Right lobe of liver (tissue), 6 donors: ENCODE data around the gene MCF2L2. TPM values are rescaled to one million over a fixed set of nuclear protein-coding genes. Genes with fewer than 3 reads are reported as not detected.
A peak's percentile ranks its signal among the peaks of the same experiment; 100 is the strongest.

Experiments used
- ATAC-seq, 4 donors: fragments of 200-7000 bp; cut with Tn5 transposase; one replicate each; pipeline ENCODE4 v1.9.1; 2020; ENCODE audit warnings: mild to moderate bottlenecking in 4 of 4, moderate library complexity in 4 of 4
- DNase-seq, 3 donors: peaks; one replicate each; pipeline ENCODE4 v3.0.0-alpha.2; 2020
- H3K27ac ChIP-seq, 3 donors: fragments of 200-600 bp; one replicate each; pipeline ENCODE4 v1.8.0; 2022
- H3K27me3 ChIP-seq, 2 donors: fragments of 200-600 bp; one replicate each; pipeline ENCODE4 v1.8.0; 2022
- H3K36me3 ChIP-seq, 4 donors: fragments of 200-600 bp; sonication (generic) in 1 of 4; one replicate each; pipeline versions ENCODE4 v1.5.1 to v1.8.0; 2017 to 2022; ENCODE audit warnings: control low read depth in 1 of 4
- H3K4me1 ChIP-seq, 4 donors: fragments of 200-600 bp; sonication (generic) in 1 of 4; one replicate each; pipeline versions ENCODE4 v1.5.1 to v1.8.0; 2017 to 2022; ENCODE audit warnings: control low read depth in 1 of 4
- H3K4me3 ChIP-seq, 3 donors: fragments of 200-600 bp; one replicate each; pipeline ENCODE4 v1.8.0; 2022
- H3K9me3 ChIP-seq, 4 donors: fragments of 200-600 bp; sonication (generic) in 1 of 4; one replicate each; pipeline versions ENCODE4 v1.5.1 to v1.8.0; 2017 to 2022; ENCODE audit warnings: control low read depth in 1 of 4
- CTCF ChIP-seq, 4 donors: fragments of 200-600 bp in 3 of 4; fragments of 450-650 bp in 1 of 4; IDR thresholded peaks; one replicate each; pipeline versions ENCODE4 v1.5.1 to v1.8.0; 2016 to 2022; ENCODE audit warnings: antibody characterized with exemption in 4 of 4, mild to moderate bottlenecking in 2 of 4
- POLR2A ChIP-seq: fragments of 450-650 bp; IDR thresholded peaks from one replicate; pipeline ENCODE4 v1.6.1; 2017; ENCODE audit warnings: antibody characterized with exemption, mild to moderate bottlenecking
- WGBS: methylation state at CpG from one replicate; pipeline ENCODE4 v1.1.6; 2018; ENCODE audit warnings: low coverage, low lambda C conversion rate; ENCODE audit not compliant: insufficient coverage; ENCODE audit errors: missing lambda C conversion rate; 5-methylcytosine and 5-hydroxymethylcytosine counted together
- intact Hi-C, 2 donors: fragments of 100-400 bp; cut with DNase I; formaldehyde crosslinking; loops; one replicate each; pipeline versions ENCODE4 v1.11.2 to v1.14.1; 2022
- total RNA-seq, 6 experiments: library from RNA; depleted of rRNA in 2 of 6; stranded (reverse); fragments of >200 nt in 2 of 6; fragmentation: NEBNext Ultra II Directional in 3 of 6; extraction: Animal tissue kit (Norgen Biotek cat#: 25700) in 3 of 6; gene quantifications; one replicate each; pipeline versions ENCODE4 v1.1.0 to v1.2.4, GENCODE V29; 2016 to 2023
- donor health status: DM: no; HTN: yes; CAD: no.
- donor health status: DM: no; HTN: no; CAD: no.
- donor health status: DM: no; HTN: no; CAD: no.
- donor health status: DM: no; HTN: yes; CAD: no.
- donor health status: DM: no; HTN: yes; CAD: no.

The MCF2L2 gene
- total RNA-seq, 6 experiments from 2014 or later = 0.07 to 0.19 (median 0.17) TPM; not detected in 1

GRCh38 chr3:183253528-183254486, 174.6 kb downstream of the MCF2L2 start:
- H3K9me3 ChIP-seq = no peaks in the 10 kb centered on the region
- peak; percentile 79 to 83 (median 81) for DNase-seq
- 0% methylated on average over 17 of the region's 111 CpGs for WGBS
- H3K27ac ChIP-seq = peak overlapping the region; percentile 50 to 83 (median 65)
- H3K27me3 ChIP-seq = no peaks in the 10 kb centered on the region
- H3K4me1 ChIP-seq = peaks cover 0 to 5% (median 0%) of the 10 kb centered on the region in 4 donors
- peak overlapping the region; percentile 57 to 71 (median 68) for H3K4me3 ChIP-seq
- TF ChIP-seq CTCF (IDR thresholded peaks at IDR 0.05) (peak; percentile 9 to 17 (median 13)), POLR2A (peak; percentile 35)
- peak; percentile 74 to 88 (median 86) for ATAC-seq
- no peaks in the 10 kb centered on the region for H3K36me3 ChIP-seq
- intact Hi-C loops = no loop called here

- intact Hi-C loops = no loop called here
- Histone ChIP-seq H3K36me3 (no peaks in the 10 kb centered on the region), H3K27me3 (no peaks in the 10 kb centered on the region), H3K9me3 (no peaks in the 10 kb centered on the region), H3K4me1 (peaks cover 0 to 5% (median 0%) of the 10 kb centered on the region in 4 donors), H3K27ac (peak within 1 kb of the TSS; percentile 50 to 83 (median 65)), H3K4me3 (peak within 1 kb of the TSS; percentile 57 to 71 (median 68))
- DNase-seq = peak in 1 of 3 donors; percentile 80
- TF ChIP-seq POLR2A (no peak), CTCF (IDR thresholded peaks at IDR 0.05) (no peak)
- ATAC-seq = peak in 3 of 4 donors; percentile 16 to 64 (median 45)
- WGBS = 1% methylated on average over 14 of the region's 43 CpGs
Observed at GRCh38 chr3:183252973-183253527, 175.4 kb downstream of the MCF2L2 start, which contains the start of gene B3GNT5. TSS of gene B3GNT5 (plus strand) at chr3:183253253. CDS start at chr3:183269799, 16,546 bp downstream.

- Histone ChIP-seq H3K36me3 (no peaks in the 10 kb centered on the region), H3K27me3 (no peaks in the 10 kb centered on the region), H3K4me1 (peaks cover 0 to 5% (median 0%) of the 10 kb centered on the region in 4 donors), H3K4me3 (no peak overlapping the region), H3K27ac (no peak overlapping the region), H3K9me3 (no peaks in the 10 kb centered on the region)
- intact Hi-C loops = no loop called here
- WGBS = 88% methylated on average over 5 of the region's 5 CpGs
- no peak for DNase-seq
- no peak for ATAC-seq
- TF ChIP-seq CTCF (IDR thresholded peaks at IDR 0.05) (no peak), POLR2A (no peak)
Observed at GRCh38 chr3:183252118-183252782, 176.2 kb downstream of the MCF2L2 start.

GRCh38 chr3:183249006-183249718, 179.3 kb downstream of the MCF2L2 start:
- intact Hi-C loops = no loop called here
- Histone ChIP-seq H3K9me3 (no peaks in the 10 kb centered on the region), H3K4me1 (peaks cover 0 to 20% (median 10%) of the 10 kb centered on the region in 4 donors), H3K27ac (no peak overlapping the region), H3K36me3 (no peaks in the 10 kb centered on the region), H3K27me3 (no peaks in the 10 kb centered on the region), H3K4me3 (no peak overlapping the region)
- DNase-seq = no peak
- ATAC-seq = no peak
- WGBS = no CpG with 5 or more reads among the region's 6 CpGs
- TF ChIP-seq POLR2A (no peak), CTCF (IDR thresholded peaks at IDR 0.05) (no peak)
